ENCODE data around the gene SAXO2. TPM values are rescaled to one million over a fixed set of nuclear protein-coding genes. Genes with fewer than 3 reads are reported as not detected.

SAXO2 gene
- polyA plus RNA-seq, 3 donors, result not detected

Other genes starting within 250 kb of the SAXO2 start
- gene MEX3B, start 216.8 kb upstream of the SAXO2 start, polyA plus RNA-seq, result 1 to 10 TPM in 1 of 3 donors, under 1 TPM in 1, not detected in 1; 0.05 to 4.7 TPM
- gene EFL1, start 84 bp upstream of the SAXO2 start, polyA plus RNA-seq, result 1 to 10 TPM; 5.2 to 10.0 (median 7.1) TPM
- under 1 TPM in 1 of 3 donors, not detected in 2; 0.12 TPM for gene GOLGA6L10, start 86.7 kb downstream of the SAXO2 start, polyA plus RNA-seq
- gene GOLGA6L9, start 167.0 kb downstream of the SAXO2 start, polyA plus RNA-seq, result under 1 TPM in 1 of 3 donors, not detected in 2; 0.28 TPM